K562 (cell line): ENCODE results near the gene KPNB1. TPM values are rescaled to one million over a fixed set of nuclear protein-coding genes. Genes with fewer than 3 reads are reported as not detected.

ENCODE experiments used
- ATF7 ChIP-seq: fragments of 450-650 bp; IDR thresholded peaks from 2 replicates; pipeline ENCODE4 v1.7.1; 2014; ENCODE audit warnings: mild to moderate bottlenecking, moderate library complexity
- CBFB ChIP-seq: sonication (generic); formaldehyde crosslinking; IDR thresholded peaks from 2 replicates; pipeline ENCODE4 v1.4.0; 2020; ENCODE audit warnings: mild to moderate bottlenecking, missing genetic modification reagents
- DMBX1 ChIP-seq: fragments of 250-450 bp; sonication (Bioruptor Pico); IDR thresholded peaks from 2 replicates; pipeline ENCODE4 v1.8.0; 2022; ENCODE audit warnings: inconsistent platforms, mild to moderate bottlenecking, moderate library complexity, borderline replicate concordance
- ETV1 ChIP-seq: fragments of 450-650 bp; conservative IDR thresholded peaks from 2 replicates; pipeline ENCODE4 v1.6.1; 2016; ENCODE audit warnings: missing genetic modification characterization, control low read depth, low read depth, missing compliant biosample characterization
- IRF2 ChIP-seq: sonication (generic); formaldehyde crosslinking; IDR thresholded peaks from 2 replicates; pipeline ENCODE4 v1.8.1; 2022; ENCODE audit warnings: mild to moderate bottlenecking, missing genetic modification reagents
- JUND ChIP-seq, 2 experiments: IDR thresholded peaks; 2 replicates in 1 of 2; 3 replicates in 1 of 2; pipeline ENCODE4 v1.6.1; 2011; ENCODE audit warnings: borderline replicate concordance in 2 of 2, low read depth in 2 of 2, low read length in 2 of 2, improper control_type of control experiment in 1 of 2, missing biosample characterization in 1 of 2, missing genetic modification characterization in 1 of 2, missing genetic modification reagents in 1 of 2
- MAFK ChIP-seq: IDR thresholded peaks from 2 replicates; pipeline ENCODE4 v1.6.1; 2011; ENCODE audit warnings: low read length, improper control_type of control experiment
- MEF2D ChIP-seq: conservative IDR thresholded peaks from 2 replicates; pipeline ENCODE4 v1.6.1; 2016; ENCODE audit warnings: low read depth, missing genetic modification characterization, missing compliant biosample characterization
- NCOR1 ChIP-seq: fragments of 450-650 bp; IDR thresholded peaks from 2 replicates; pipeline ENCODE4 v1.6.1; 2016; ENCODE audit warnings: mild to moderate bottlenecking, moderate library complexity
- NFE2L1 ChIP-seq: fragments of 450-650 bp; IDR thresholded peaks from 2 replicates; pipeline ENCODE4 v1.6.1; 2016; ENCODE audit warnings: missing genetic modification characterization, low read depth, mild to moderate bottlenecking, missing compliant biosample characterization, moderate library complexity, borderline replicate concordance
- SAFB2 ChIP-seq: fragments of 200-400 bp; formaldehyde crosslinking; IDR thresholded peaks from 2 replicates; pipeline ENCODE4 v1.6.1; 2018; ENCODE audit warnings: borderline replicate concordance, low read length, low read depth, moderate library complexity; ENCODE audit not compliant: severe bottlenecking
- STAT5B ChIP-seq: fragments of 250-450 bp; sonication (Bioruptor Pico); IDR thresholded peaks from 2 replicates; pipeline ENCODE4 v1.8.0; 2021; ENCODE audit warnings: mild to moderate bottlenecking, inconsistent platforms
- SUPT5H ChIP-seq: fragments of 450-650 bp; IDR thresholded peaks from 2 replicates; pipeline ENCODE4 v1.6.1; 2016
- ZBTB8A ChIP-seq: fragments of 450-650 bp; IDR thresholded peaks from 2 replicates; pipeline ENCODE4 v1.6.1; 2018; ENCODE audit warnings: mild to moderate bottlenecking, moderate library complexity; ENCODE audit not compliant: partially characterized antibody
- ZNF143 ChIP-seq: sonication (generic); formaldehyde crosslinking; IDR thresholded peaks from 2 replicates; pipeline ENCODE4 v1.9.0; 2022; ENCODE audit warnings: mild to moderate bottlenecking, missing genetic modification reagents
- ZNF217 ChIP-seq: sonication (generic); formaldehyde crosslinking; IDR thresholded peaks from 2 replicates; pipeline ENCODE4 v1.8.0; 2022; ENCODE audit warnings: mild to moderate bottlenecking, missing genetic modification reagents
- ZNF263 ChIP-seq: sonication (generic); formaldehyde crosslinking; IDR thresholded peaks from 2 replicates; pipeline ENCODE4 v1.8.0; 2022; ENCODE audit warnings: mild to moderate bottlenecking, missing genetic modification reagents, borderline replicate concordance
- ZNF436 ChIP-seq: fragments of 250-450, 450-650 bp; sonication (Bioruptor Pico); formaldehyde crosslinking; IDR thresholded peaks from 2 replicates; pipeline ENCODE4 v1.7.0; 2020; ENCODE audit warnings: mild to moderate bottlenecking
- ZNF551 ChIP-seq: fragments of 250-450 bp; sonication (Bioruptor Pico); IDR thresholded peaks from 2 replicates; pipeline ENCODE4 v1.5.0; 2021; ENCODE audit warnings: mild to moderate bottlenecking, moderate library complexity
- ZNF584 ChIP-seq: fragments of 200-800 bp; sonication (Bioruptor generic); IDR thresholded peaks from 2 replicates; pipeline ENCODE4 v1.6.1; 2016; ENCODE audit warnings: low read depth, mild to moderate bottlenecking, missing genetic modification characterization, missing compliant biosample characterization
- polyA plus RNA-seq, 8 experiments: library from polyadenylated mRNA; depleted of rRNA in 4 of 8; stranded (reverse) in 5 of 8; unstranded in 3 of 8; fragments of >200 nt; fragmentation: Nextera tagmentation in 2 of 8; fragmentation: Illumina TruSeq in 1 of 8; extraction: Ambion mirVana in 2 of 8; extraction: Trizol in 1 of 8; gene quantifications; 2 replicates each; pipeline versions ENCODE4 v1.2.1 to v1.2.3, GENCODE V29; 2011 to 2014; ENCODE audit warnings: inconsistent platforms in 1 of 8, missing spikeins in 1 of 8
- total RNA-seq, 7 experiments: library from RNA; depleted of rRNA in 6 of 7; stranded (reverse); fragments of >200 nt in 6 of 7; fragmentation: Illumina TruSeq in 2 of 7; extraction: Trizol in 2 of 7; gene quantifications; 2 replicates each; pipeline versions ENCODE4 v1.2.1 to v1.2.3, GENCODE V29; 2011 to 2021; ENCODE audit warnings: low replicate concordance in 1 of 7
- TF ChIP-seq, protein P1 (sequence below): fragments of 250-450 bp; sonication (Bioruptor Pico); IDR thresholded peaks from 2 replicates; pipeline ENCODE4 v1.5.0; 2021; ENCODE audit warnings: mild to moderate bottlenecking, borderline replicate concordance
- TF ChIP-seq, protein P2 (sequence below): fragments of 250-450 bp; sonication (Bioruptor Pico); IDR thresholded peaks from 2 replicates; pipeline ENCODE4 v1.5.0; 2020; ENCODE audit warnings: mild to moderate bottlenecking
- TF ChIP-seq, protein P3 (sequence below): fragments of 450-650 bp; formaldehyde crosslinking; IDR thresholded peaks from 2 replicates; pipeline ENCODE4 v1.4.0; 2022; ENCODE audit warnings: missing genetic modification characterization

Gene KPNB1
- total and polyA plus RNA-seq, 9 of the 15 experiments (the other 6 are each of a cell fraction or from before 2014, with no cell fraction given) = 154 to 622 (median 354) TPM

GRCh38 chr17:47650525-47651522 lies 1.1 kb downstream of the KPNB1 start (continued):
- TF ChIP-seq, protein P1, sequence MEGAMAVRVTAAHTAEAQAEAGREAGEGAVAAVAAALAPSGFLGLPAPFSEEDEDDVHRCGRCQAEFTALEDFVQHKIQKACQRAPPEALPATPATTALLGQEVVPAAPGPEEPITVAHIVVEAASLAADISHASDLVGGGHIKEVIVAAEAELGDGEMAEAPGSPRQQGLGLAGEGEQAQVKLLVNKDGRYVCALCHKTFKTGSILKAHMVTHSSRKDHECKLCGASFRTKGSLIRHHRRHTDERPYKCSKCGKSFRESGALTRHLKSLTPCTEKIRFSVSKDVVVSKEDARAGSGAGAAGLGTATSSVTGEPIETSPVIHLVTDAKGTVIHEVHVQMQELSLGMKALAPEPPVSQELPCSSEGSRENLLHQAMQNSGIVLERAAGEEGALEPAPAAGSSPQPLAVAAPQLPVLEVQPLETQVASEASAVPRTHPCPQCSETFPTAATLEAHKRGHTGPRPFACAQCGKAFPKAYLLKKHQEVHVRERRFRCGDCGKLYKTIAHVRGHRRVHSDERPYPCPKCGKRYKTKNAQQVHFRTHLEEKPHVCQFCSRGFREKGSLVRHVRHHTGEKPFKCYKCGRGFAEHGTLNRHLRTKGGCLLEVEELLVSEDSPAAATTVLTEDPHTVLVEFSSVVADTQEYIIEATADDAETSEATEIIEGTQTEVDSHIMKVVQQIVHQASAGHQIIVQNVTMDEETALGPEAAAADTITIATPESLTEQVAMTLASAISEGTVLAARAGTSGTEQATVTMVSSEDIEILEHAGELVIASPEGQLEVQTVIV (CRISPR knock-in tag) = no peak
- TF ChIP-seq JUND (IDR thresholded peaks at IDR 0.05; ENCODE audit: borderline replicate concordance, low read depth, low read length) = peak; percentile 19; the same call in 1 of the 2 replicates
- TF ChIP-seq JUND (tag; IDR thresholded peaks at IDR 0.05; ENCODE audit: borderline replicate concordance, low read depth, low read length) = no peak; the same call in 2 of the 3 replicates
- no peak for TF ChIP-seq IRF2 (CRISPR knock-in tag)
- TF ChIP-seq ZNF143 (CRISPR knock-in tag) = no peak
- no peak for TF ChIP-seq SAFB2
- TF ChIP-seq NFE2L1 = no peak
- TF ChIP-seq, protein P2, sequence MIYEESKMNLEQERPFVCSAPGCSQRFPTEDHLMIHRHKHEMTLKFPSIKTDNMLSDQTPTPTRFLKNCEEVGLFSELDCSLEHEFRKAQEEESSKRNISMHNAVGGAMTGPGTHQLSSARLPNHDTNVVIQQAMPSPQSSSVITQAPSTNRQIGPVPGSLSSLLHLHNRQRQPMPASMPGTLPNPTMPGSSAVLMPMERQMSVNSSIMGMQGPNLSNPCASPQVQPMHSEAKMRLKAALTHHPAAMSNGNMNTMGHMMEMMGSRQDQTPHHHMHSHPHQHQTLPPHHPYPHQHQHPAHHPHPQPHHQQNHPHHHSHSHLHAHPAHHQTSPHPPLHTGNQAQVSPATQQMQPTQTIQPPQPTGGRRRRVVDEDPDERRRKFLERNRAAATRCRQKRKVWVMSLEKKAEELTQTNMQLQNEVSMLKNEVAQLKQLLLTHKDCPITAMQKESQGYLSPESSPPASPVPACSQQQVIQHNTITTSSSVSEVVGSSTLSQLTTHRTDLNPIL (CRISPR knock-in tag) = no peak
- no peak for TF ChIP-seq ZNF551 (CRISPR knock-in tag)
- no peak for TF ChIP-seq MEF2D (tag)
- TF ChIP-seq CBFB (CRISPR knock-in tag) = no peak
- TF ChIP-seq ATF7 = peak; percentile 47; the same call in 1 of the 2 replicates
- TF ChIP-seq SUPT5H = peak; percentile 51
- no peak for TF ChIP-seq ETV1 (tag)
- no peak for TF ChIP-seq DMBX1
- TF ChIP-seq STAT5B (CRISPR knock-in tag) = no peak
- no peak for TF ChIP-seq ZNF584 (CRISPR knock-in tag)
- TF ChIP-seq NCOR1 = no peak
- TF ChIP-seq MAFK = no peak
- TF ChIP-seq ZNF217 = no peak
- TF ChIP-seq, protein P3, sequence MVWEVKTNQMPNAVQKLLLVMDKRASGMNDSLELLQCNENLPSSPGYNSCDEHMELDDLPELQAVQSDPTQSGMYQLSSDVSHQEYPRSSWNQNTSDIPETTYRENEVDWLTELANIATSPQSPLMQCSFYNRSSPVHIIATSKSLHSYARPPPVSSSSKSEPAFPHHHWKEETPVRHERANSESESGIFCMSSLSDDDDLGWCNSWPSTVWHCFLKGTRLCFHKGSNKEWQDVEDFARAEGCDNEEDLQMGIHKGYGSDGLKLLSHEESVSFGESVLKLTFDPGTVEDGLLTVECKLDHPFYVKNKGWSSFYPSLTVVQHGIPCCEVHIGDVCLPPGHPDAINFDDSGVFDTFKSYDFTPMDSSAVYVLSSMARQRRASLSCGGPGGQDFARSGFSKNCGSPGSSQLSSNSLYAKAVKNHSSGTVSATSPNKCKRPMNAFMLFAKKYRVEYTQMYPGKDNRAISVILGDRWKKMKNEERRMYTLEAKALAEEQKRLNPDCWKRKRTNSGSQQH = no peak
- no peak for TF ChIP-seq ZNF263 (CRISPR knock-in tag)
- TF ChIP-seq ZNF436 (CRISPR knock-in tag) = no peak
- TF ChIP-seq ZBTB8A = no peak
